HFF-Myc (cell line): Measurements from ENCODE around the gene CCHCR1.

ENCODE experiments used
- DNase-seq: peaks from one replicate; pipeline ENCODE4 v3.0.0-alpha.2; 2011; ENCODE audit warnings: low read depth; ENCODE audit errors: extremely low read depth
- H3K4me3 ChIP-seq: replicated peaks from 2 replicates; pipeline ENCODE4 v1.5.1; 2011; ENCODE audit warnings: low read depth, mild to moderate bottlenecking, control low read depth, low read length
- TF ChIP-seq, protein P1 (sequence below): IDR thresholded peaks from 2 replicates; pipeline ENCODE4 v1.5.1; 2012; ENCODE audit warnings: mild to moderate bottlenecking, low read depth, low read length, control low read depth; ENCODE audit errors: missing control alignments

Gene CCHCR1

DNA sequence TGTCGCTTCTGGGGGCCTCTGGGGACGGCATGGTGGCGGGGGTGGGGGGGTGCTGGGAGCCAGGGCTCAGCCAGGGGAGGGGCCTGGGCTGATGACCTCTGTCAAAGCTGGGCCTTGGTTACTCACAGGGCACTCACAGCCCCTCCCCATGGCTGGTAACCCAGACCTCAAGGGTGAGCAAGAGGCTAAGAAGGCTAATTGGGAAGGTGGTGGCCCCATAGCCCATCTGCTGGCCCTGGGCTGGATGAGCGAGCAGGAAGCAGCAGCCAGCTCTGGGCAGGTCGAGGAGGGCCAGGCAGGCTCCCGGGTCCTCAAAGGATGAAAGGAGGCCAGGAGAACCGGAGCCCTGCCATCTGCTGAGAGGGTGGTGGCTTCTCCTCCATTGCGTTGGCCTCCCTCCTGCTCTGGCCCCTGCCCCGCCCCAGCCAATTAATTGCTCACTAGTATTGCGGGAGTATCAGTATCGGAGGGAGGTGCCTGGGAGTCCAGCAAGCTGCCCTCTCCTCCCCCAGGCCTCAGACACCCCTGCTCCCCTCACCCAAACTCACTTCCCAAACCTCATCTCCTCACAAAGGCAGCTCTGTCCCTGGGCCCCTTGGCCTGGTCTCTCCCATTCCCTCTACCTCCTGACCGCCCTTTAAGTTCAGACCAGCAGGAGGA, 36.3 kb downstream of the CCHCR1 start:
- H3K4me3 ChIP-seq: no peak overlapping the region
- TF ChIP-seq, protein P1, sequence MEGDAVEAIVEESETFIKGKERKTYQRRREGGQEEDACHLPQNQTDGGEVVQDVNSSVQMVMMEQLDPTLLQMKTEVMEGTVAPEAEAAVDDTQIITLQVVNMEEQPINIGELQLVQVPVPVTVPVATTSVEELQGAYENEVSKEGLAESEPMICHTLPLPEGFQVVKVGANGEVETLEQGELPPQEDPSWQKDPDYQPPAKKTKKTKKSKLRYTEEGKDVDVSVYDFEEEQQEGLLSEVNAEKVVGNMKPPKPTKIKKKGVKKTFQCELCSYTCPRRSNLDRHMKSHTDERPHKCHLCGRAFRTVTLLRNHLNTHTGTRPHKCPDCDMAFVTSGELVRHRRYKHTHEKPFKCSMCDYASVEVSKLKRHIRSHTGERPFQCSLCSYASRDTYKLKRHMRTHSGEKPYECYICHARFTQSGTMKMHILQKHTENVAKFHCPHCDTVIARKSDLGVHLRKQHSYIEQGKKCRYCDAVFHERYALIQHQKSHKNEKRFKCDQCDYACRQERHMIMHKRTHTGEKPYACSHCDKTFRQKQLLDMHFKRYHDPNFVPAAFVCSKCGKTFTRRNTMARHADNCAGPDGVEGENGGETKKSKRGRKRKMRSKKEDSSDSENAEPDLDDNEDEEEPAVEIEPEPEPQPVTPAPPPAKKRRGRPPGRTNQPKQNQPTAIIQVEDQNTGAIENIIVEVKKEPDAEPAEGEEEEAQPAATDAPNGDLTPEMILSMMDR: no peak
- DNase-seq: no peak

DNA sequence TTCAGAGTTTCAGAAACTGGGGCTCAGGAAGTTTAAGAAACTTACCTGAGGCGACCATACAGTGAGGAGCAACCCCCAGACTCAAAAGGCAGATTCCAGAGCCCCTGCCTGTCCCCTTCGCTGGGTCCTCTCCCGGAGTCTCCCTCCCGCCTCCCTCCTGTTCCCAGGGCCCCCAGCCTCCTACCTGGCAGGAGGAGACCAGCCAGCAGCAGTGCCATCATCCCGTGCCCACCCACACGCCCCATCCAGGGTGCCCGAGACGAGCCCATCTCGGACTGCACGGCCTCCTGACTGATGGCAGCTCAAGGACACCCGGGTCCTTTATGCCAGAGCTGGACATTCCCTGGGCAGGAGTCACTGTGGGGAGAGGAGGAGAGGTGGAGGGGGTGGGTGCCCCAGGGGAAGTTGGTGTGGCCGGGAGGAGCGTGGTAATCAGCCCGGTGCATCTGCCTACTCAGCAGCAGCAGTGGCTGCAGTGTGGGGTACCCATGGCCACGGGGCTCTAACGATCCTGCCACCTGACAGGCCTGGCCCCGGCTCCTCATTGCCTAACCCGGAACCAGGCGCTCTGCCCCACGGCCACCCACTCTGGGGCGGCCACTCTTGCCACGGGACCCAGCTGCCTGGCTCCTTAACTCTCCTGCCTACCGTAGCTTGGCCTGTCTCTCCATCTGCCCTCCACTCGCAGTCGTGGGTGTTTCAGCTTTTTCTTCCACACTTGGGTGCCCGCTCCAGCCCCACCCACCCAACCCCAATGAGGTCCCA, 37.3 kb downstream of the CCHCR1 start, which contains the start of gene CDSN:
Gene CDSN, minus strand, starts transcription at position 296 of the 765 bp plus-strand sequence. Its CDS starts 27 bp downstream, at position 269.
- DNase-seq: no peak
- H3K4me3 ChIP-seq: no peak within 1 kb of the TSS
- TF ChIP-seq, protein P1: no peak

DNA sequence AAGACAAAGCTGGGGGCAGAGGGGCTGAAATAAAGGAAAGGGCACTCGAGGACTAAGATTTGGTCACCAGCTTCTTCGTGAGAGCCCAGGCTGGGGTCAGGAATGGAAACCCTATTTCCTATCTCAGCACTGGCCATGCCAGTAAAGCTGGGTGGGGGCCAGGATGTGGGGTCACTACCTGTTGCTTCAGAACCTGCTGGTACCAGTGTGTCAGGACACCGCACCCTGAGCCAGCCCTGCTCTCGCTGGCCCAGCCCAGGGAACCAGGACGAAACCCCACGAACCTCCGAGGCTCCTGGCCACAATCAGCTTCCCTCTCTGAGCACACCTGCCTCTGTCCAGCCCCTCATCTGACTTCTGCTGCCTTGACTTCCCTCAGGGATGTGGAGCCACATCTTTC, 39.4 kb downstream of the CCHCR1 start:
- DNase-seq: no peak
- TF ChIP-seq, protein P1: no peak
- H3K4me3 ChIP-seq: no peak overlapping the region

DNA sequence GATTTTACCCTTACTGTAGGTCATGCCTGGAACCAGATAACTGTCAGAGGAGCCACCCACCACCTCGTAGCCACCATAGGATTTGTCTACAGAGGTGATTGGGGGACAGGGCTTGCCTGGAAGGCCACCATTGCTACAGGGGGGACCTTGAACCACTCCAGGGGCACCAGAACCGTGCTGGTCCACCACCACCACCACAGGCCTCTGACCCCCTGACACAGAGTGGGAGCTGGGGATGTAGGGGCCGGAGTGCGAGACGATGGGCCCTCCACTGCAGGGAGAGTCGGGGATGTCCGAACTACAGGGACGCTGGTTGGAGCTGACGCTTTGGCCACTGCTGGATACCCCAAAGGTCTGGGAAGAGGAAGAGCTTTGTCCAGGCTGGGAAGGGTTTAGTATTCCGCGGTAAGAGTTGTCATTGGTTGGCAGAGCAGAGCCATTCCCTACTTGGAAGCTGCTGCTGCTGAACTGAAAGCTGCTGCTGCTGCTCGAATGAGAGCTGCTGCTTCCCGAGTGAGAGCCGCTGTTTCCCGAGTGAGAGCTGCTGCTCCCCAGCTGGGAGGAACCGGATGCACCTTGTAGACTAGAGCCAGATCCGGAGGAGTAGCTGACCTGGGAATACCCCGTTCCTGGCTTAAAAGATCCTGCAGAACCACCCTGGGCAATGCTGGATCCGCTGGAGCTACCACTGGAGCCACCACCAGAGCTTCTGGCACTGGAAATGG, 40.8 kb downstream of the CCHCR1 start:
- H3K4me3 ChIP-seq: no peak overlapping the region
- DNase-seq: no peak
- TF ChIP-seq, protein P1: no peak

DNA sequence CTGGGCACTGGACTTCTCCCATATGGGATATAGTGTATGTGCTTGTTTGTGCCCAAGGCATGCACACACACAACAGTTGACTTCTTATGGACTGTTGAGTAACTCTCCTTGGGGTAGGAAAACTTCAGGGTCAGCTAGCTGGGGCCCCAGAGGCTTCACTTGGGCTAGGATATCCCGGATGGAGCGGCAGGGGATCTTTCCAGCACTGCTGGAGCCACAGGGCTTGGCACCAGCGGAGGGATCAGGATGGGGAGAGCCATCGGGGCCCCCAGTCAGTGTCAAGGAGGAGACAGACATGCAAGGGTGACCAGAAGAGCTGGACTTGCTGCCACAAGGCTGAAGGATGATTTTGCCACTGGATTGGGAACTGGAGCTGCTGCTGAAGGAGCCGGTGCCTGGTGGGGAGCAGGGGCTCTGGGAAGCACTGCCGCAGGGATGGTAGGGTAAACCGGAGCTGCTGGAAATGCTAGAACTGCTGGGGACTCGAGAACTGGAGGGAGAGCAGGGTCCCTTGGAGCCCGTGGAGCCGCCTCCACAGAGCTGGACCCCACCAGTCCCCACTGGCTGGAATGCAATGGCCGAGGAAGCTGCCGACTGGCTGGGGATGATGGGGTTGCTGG, 41.6 kb downstream of the CCHCR1 start:
- H3K4me3 ChIP-seq: no peak overlapping the region
- DNase-seq: no peak
- TF ChIP-seq, protein P1: no peak

DNA sequence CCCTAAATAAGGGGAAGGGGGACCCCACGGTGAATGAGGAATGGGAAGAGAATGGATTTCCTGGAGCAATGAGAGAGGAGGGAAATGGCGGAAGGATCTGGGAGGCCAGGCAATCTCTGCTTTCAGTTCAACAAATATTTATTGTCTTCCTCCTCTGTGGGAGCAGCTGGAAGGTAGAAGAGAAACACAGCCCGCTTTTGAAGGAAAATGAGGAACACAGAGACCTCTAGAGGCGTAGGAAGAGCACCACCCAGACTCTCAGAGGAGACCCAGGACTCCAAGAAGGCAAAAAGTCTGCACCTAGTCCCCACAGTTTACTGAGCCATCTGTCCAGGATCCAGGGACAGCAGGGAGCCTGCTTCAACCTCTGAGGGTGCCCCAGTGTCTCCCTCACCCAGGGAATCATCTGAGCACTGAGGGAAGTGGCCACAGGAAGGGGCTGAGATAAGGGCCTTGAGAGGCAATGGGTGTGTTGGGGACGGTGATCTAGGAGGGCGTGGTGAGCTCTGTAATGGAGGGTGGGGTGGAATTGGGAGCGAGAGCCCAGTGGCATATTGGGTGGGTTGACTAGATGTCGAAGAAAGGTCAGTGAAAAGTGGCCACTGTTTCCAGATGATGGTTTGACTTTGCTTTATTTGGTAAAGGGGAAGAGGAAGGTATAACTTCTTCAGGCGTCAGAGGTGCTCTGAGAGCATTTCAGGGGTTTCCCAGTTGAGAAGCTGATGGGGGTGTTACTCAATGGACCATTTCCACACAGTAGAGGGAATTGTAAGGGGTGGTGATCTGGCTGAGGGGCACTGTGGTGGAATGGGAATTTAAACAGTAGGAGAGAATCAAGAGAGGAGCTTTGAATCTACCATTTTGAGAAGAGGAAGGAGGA, 42.4 kb downstream of the CCHCR1 start:
- H3K4me3 ChIP-seq: peak overlapping the region; percentile 1; the same call in 1 of the 2 replicates
- TF ChIP-seq, protein P1: peak; percentile 27
- DNase-seq: no peak
